Ecto neural progenitor cell (in vitro differentiated cells): ENCODE measurements around the gene MAOB.

Experiments
- DNase-seq: peaks from one replicate; pipeline ENCODE4 v3.0.0-alpha.2; 2018; ENCODE audit warnings: low spot score

MAOB gene

GRCh38 chrX:43860646-43861370 is 21.4 kb downstream of the MAOB start:
- DNase-seq, result no peak

- no peak for DNase-seq
Measured at GRCh38 chrX:43853225-43853828, 28.9 kb downstream of the MAOB start.

DNA sequence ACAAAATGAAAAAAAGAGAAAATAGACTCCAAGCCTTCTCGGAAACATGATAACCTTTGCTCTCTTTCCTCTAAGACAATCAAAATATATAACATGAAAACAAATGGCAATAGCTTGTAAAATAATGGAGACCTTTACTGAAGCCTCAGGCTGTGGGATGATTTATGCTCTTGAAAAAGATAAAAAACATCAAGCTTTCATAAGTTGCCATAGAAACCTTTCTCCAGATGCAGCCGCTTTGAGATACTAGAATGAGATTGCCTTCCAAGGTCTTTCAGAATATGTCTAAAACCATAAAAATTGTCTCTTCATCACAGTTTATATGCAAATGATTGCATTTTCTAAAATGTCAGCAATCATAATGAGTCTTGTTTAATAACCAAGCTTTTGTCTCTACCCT is 31.6 kb downstream of the MAOB start:
- no peak for DNase-seq

GRCh38 chrX:43849173-43849572 is 33.1 kb downstream of the MAOB start:
- no peak for DNase-seq

- no peak for DNase-seq
Measured at GRCh38 chrX:43847352-43847751, 34.9 kb downstream of the MAOB start.

GRCh38 chrX:43846558-43846957 is 35.7 kb downstream of the MAOB start:
- no peak for DNase-seq

DNA sequence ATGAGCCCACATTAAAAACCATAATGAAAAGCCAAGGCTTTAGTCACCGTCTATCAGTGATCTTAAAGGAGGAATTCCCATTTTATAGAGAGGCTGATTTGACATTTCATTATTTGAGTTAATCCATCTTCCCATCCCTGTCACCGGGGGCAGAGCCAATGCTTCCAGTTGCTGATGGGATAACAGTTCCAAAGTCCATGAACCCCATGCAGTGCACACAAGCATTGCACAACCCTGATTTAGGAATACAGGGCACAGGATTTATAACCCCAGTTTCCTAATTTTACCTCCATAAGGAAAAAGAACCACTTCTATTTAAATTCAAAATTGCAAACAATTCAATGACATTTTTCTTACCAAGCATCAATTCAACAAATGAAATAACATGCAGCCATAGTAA is 36.5 kb downstream of the MAOB start:
- no peak for DNase-seq

DNA sequence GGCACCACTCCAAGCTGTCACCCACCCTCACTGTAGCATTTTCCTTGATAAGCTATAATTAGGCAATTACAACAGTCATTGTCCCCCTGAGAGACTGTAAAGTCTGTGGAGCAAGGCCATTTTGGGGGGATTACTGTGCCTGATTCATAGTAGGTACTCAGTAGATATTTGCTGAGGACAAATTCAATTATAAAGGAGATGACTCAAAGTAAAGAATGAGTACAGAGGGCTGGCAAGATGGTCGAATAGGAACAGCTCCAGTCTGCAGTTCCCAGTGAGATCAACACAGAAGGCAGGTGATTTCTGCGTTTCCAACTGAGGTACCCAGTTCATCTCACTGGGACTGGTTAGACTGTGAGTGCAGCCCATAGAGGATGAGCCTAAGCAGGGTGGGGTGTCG is 42.0 kb downstream of the MAOB start:
- no peak for DNase-seq

DNA sequence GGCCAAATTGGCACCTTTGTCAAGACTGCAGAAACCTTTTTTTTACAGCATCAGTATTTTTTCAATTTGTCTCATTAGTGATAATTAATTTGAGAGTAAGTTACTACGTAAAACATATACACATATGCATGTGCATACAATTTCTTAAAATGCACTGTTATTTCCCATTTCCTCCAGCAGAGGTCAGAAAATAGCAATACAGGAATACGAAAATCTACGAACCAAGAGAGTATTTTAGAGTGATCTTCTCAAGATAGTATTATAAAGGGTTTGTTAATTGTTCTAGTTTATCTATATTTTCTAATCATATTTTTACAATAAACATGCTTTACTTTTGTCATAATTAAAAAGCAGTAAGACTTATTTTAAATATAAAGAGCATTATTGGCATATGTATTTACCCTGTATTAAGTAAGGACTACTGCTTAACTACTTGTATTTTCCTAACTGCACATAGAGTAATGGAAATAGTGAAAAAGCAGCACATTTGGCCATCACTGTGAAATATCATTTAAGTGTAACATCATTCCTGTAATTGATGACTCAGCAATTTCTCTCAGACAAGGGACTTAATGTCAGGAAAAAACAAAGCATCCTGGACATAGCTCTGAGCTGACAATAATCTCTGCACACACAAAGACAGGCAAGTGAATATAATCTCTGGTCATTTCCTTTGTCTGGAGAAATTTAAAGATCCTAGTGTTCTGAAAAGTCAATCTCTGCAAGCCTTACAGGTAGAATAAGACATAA is 45.6 kb downstream of the MAOB start:
- no peak for DNase-seq

- DNase-seq, result no peak
Measured at GRCh38 chrX:43835559-43835958, 46.7 kb downstream of the MAOB start.

DNA sequence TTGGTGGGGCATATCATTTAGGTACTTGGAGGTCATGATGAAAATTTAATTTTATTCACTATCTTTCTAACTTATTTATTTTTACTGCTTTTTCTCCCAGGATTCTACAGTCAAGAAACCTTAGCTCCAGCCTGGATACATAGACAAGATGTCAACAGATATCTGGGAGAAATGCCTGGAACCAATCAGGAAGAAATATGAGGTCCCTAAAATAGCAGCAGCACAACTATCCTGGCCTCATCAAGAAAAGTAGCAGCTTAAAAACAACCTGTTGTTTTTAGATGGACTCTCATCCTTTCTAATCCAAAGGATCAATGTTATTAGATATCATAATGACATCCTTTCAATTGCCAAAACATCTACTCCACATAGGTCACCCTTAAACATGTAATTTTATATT is 54.5 kb downstream of the MAOB start:
- no peak for DNase-seq

DNA sequence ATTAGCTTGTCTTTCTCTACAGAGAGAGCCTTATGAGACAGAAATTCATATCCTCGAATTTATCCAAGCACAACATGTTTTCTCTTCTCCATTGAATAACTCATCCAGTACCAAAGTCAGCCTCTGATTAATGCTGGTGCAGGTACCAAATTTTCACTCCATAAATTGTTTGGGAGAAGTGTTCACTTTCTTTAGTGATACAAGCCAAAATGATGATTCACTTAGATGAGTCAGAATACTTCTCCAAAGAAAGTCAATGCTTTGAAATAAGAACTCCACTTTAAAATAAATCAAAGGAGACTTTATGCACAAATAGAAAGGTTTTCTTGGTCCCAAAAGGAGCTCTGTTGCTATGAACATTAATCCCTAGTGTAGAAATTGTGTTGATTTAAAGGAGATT is 60.2 kb downstream of the MAOB start:
- DNase-seq, result no peak

DNA sequence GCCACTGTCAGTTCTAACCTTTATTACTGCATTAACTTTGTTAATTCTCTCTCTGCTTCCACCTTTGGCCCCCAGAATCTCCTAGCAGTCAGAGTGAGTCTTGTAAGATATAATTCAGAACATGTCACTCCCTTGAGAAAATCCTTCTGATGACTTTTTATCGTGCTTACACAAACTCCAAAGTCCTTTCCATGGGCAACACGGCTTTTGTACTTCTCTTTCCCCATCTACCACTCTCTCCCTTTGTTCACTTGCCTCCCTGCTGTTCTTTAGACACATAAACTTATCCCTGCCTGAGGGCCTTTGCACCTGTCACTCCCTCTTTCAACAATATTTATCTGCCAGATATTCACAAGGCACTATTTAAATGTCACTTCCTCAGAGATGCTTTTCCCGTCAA is 64.8 kb downstream of the MAOB start:
- no peak for DNase-seq

GRCh38 chrX:43815209-43815608 is 67.0 kb downstream of the MAOB start:
- DNase-seq, result no peak

- DNase-seq, result peak; percentile 45
Measured at GRCh38 chrX:43813898-43814297, 68.4 kb downstream of the MAOB start.

GRCh38 chrX:43813319-43813718 is 68.9 kb downstream of the MAOB start:
- no peak for DNase-seq

DNA sequence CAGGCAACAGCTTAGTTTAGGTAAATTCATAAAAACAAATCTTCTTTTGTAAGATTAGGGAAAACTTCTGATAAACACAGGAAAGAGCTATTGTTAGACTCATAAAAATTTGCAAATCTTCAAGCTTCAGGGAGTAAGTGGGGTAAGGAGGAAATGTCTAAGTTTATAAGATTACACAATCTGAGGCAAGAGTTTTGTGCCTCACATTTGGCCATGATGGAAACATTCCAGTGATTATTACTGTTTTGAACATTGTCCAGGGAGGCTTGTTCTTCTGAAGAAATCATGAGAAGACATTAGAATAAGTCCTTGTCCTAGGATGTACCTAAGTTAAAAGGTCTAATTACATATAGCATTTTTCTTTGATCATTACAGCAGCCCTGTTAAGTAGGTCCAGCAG is 72.8 kb downstream of the MAOB start:
- no peak for DNase-seq

GRCh38 chrX:43808231-43808630 is 74.0 kb downstream of the MAOB start:
- no peak for DNase-seq

DNA sequence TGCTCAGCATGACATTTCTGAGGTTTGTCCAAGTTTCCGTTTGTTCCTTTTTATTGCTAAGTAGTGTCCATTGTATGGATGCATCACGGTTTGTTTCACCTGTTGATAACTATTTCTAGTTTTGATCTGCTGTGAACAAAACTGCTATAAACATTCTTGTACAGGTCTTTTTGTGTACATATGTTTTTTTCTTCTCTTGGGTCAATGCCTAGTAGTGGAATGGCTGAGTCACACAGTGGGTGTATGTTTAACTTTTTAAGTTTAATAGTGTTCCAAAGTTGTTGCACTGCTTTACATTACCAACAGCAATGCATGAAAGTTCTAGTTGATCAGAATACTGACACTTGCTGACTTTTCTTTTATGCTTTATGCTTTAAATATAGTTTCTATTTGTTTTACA is 76.7 kb downstream of the MAOB start:
- no peak for DNase-seq

- DNase-seq, result no peak
Measured at GRCh38 chrX:43804021-43804420, 78.2 kb downstream of the MAOB start.

DNA sequence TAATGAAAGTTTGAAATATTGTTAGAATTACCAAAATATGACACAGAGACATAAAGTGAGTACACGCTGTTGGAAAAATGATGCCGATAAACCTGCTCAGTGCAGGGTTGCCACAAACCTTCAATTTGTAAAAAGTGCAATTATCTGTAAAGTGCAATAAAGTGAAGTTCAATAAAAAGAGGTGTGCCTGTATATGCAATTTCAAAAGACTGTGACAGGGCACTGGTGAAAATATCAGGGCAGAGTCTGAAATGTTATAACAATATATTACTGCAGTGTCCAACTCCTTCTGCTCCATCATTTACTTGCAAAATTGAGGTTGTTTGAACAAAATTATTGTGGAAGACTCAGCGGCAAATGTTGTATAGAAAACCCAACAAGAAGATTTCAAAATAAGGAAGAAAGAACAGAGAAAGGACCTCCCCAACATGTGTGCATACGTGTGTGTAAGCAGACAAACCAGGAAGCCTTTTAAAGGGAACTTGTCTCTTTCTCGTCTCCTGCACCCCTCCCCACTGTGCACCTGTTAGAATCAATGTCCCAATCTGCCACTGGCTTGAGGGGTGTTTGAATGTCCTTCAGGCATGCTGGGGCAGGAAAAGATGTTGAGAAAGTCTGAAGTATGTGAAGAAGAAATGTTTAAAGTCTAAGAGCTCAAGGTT is 96.2 kb downstream of the MAOB start:
- no peak for DNase-seq

GRCh38 chrX:43758044-43758443 is 124.2 kb downstream of the MAOB start:
- DNase-seq, result no peak

DNA sequence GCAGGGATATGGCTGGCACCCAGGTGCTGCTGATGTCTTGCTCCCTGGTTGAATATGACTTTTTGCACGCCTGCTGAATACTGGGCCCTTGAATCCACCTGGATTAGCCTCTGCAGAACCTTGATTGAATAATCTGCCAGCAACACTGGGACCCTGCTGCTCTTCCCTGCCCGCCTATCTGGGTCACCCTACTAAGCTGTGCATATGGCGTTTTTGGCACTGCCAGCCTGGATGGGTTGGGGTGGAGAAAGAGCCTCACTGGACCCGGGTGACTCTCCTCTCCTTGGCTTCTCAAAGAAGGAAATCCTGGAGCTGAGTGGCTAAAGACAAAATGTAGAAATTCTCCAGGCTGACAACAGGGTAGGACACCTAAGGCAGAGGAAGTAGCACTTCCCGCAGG is 126.2 kb downstream of the MAOB start:
- no peak for DNase-seq
